HTR-8/SVneo (cell line): ENCODE measurements around the gene ITGB4.
"Not testable (repeated sequence)": the region's sequence is repeated elsewhere in the genome, so short reads cannot be mapped to it uniquely, and the experiment has no call there.

Experiments used
- DNase-seq: peaks from one replicate; pipeline ENCODE4 v3.0.0; 2011; ENCODE audit warnings: low spot score, mixed read lengths; ENCODE audit not compliant: insufficient read length
- FAIRE-seq: peaks from 2 replicates; lab custom pipeline; 2011; peaks lifted over from hg19 to GRCh38; lab: Jason Lieb, UNC

The ITGB4 gene

DNA sequence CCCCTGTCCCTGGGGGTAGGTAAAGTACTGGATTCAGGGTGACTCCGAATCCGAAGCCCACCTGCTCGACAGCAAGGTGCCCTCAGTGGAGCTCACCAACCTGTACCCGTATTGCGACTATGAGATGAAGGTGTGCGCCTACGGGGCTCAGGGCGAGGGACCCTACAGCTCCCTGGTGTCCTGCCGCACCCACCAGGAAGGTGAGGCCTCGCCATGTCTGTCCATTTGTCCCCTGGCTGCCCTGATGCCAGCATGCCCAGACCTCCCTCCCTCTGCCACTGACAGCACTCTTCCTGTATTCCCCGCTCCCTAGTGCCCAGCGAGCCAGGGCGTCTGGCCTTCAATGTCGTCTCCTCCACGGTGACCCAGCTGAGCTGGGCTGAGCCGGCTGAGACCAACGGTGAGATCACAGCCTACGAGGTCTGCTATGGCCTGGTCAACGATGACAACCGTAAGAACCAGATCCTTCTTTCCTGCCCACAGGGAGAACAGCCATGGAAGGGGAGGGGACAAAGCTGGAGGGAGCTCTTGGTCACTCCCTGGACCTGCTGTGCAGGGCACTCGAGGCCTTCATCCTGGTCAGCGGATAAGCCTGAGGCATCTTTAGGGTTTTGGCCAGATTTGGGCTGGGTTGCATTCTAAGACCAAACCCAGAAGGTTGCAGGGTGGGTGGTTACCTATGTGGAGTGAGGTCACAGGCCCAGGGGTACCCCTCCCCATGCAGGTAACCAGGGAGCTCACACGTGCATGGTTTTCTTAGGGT lies 29.6 kb downstream of the ITGB4 start:
- no peak for DNase-seq
- no peak for FAIRE-seq

DNA sequence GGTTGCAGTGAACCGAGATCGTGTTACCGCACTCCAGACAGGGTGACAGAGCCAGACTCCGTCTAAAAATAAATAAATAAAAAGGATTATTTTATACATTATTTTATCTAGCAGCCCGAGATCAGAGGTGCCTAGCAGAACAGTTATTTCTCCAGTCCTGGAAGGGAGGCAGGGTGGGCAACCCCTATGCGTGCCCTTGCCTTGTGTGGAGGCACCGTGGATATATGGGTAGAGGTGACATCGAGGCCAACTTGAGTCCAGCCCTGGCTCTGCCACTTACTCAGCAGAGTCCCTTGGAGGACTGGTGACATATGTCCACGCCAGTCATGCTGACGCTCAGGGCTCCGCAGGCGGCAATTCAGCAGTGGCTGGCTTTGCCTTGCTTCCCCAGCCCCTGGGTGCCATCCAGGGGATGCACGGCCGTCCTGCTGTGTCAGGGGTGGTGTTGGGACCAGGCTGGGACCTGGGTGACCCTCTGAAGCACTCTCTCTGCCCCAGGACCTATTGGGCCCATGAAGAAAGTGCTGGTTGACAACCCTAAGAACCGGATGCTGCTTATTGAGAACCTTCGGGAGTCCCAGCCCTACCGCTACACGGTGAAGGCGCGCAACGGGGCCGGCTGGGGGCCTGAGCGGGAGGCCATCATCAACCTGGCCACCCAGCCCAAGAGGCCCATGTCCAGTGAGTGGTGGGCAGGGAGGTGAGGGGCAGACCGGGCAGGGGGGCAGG lies 30.6 kb downstream of the ITGB4 start:
- DNase-seq (no peak), FAIRE-seq (no peak)

DNA sequence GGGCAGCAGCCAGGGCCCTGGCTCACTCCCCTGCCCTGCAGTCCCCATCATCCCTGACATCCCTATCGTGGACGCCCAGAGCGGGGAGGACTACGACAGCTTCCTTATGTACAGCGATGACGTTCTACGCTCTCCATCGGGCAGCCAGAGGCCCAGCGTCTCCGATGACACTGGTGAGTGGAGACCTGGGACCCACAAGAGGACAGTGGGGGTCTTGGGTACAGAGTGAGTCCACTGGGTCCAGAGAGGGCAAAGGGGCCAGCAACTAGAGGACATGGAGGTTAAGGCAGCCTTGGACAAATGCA lies 31.1 kb downstream of the ITGB4 start:
- DNase-seq (no peak), FAIRE-seq (no peak)

DNA sequence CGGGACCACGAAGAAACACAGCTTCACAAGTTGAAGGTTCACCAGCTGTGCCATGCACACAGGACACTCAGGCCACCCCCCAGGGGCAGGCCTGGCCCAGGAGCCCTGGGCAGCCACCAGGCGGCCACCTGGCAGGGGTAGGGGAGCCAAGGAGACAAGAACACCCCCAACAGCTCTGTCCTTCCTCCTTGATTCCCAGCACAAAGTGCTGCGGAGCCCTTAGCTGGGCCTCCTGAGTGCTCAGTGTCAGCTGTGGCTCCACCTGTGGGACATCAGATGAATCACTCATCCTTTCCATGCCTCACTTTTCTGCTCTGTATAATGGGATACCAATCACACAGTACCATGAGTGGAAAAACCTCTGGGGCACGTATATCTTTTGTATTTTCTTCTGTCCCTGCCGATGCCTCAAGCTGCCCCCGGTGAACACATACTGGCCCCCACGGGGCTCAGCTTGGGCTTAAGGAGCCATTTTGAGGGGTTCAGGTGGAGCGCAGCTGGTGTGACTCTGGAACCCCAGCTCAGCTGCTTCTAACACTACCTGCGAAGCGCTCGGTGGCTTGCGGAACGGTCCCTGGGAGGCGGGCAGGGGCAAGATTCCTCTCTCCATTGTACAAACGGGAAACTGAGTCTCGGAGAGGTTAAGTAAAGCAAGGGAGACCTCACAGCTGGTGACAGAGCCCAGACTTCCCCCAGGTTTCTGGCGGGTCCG lies 31.7 kb downstream of the ITGB4 start:
- DNase-seq, result no peak
- FAIRE-seq, result no peak

DNA sequence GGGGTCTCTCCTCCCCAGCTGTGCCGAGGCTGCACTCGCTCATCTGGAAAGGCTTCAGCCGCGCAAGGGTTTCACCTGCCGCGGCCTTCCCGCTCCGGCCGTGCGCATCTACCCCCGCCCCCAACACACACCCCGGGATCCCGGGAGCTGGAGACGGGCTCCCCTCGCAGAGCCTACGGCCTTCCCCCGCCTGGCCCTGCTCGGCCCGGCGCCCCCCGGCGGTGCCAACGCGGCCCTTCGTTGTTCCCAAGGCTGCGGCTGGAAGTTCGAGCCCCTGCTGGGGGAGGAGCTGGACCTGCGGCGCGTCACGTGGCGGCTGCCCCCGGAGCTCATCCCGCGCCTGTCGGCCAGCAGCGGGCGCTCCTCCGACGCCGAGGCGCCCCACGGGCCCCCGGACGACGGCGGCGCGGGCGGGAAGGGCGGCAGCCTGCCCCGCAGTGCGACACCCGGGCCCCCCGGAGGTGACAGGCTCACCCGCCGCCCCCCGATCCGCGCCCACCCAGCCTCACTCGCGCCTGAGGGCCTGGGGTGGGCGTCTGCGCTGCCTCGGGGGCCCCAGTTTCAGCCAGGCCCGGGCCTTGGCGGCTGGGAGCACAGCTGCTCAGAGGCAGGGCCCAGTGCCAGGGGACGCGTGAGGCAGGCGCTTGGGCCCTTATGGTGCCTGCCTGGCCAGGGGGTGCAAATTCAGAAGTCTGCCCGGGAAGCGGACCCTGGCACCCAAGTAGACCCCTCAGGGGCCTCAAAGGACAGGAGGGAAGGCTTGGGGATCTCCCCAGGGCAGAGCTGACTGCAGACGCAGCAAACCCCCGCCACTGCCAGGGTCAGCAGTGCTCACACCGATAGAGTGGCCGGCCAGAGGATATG lies 32.5 kb downstream of the ITGB4 start:
- FAIRE-seq, result no peak

DNA sequence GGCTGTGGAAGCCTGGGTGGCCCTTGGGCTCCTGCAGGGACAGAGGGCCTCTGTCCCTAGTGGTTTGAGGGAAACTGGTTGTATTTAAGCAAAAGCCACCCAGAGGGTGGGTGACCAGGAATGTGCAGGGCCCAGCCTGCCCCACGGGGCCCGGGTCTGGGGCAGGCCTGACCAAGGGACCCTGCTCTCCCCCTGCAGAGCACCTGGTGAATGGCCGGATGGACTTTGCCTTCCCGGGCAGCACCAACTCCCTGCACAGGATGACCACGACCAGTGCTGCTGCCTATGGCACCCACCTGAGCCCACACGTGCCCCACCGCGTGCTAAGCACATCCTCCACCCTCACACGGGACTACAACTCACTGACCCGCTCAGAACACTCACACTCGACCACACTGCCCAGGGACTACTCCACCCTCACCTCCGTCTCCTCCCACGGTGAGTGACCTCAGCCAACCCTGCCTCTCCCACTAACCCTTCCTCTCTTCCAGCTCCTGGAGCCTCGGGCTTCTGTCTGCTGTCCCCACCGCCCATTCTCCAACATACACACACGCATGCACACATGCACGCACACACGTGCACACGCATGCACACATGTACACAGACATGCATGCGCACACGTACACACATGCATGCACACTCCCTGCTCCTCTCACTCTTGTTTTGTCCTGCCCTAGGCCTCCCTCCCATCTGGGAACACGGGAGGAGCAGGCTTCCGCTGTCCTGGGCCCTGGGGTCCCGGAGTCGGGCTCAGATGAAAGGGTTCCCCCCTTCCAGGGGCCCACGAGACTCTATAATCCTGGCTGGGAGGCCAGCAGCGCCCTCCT lies 33.3 kb downstream of the ITGB4 start:
- DNase-seq (no peak), FAIRE-seq (peak; percentile 72)

More for the DNA sequence above, 32.5 kb downstream of the ITGB4 start:
- DNase-seq, result no peak

DNA sequence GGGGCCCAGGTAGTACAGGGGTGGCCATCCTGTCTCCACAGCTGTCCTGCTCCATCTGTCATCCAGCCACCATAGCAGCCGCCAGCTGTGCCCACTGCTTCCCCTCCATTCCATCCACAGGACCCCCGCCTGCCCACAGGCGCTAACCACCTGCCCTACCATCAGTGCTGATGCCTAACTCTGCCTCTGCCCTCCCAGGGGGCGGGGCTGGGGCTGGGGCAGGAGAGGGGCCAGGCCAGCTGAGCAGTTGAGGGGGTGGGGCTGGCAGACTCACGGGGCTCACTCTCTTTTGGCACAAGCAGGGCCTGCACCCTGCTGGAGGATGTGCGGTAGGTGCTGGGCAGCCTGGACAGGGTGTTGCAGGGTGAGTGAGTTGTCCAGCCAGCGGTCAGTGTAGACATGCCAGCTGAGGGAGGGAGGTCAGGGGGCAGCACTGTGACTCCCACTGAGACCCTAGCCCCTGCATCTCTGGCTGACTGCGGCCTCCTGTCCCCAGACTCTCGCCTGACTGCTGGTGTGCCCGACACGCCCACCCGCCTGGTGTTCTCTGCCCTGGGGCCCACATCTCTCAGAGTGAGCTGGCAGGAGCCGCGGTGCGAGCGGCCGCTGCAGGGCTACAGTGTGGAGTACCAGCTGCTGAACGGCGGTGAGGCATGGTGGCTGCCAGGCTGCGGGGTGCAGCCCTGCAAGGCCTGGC lies 34.1 kb downstream of the ITGB4 start:
- peak; percentile 26 for FAIRE-seq
- DNase-seq, result no peak

DNA sequence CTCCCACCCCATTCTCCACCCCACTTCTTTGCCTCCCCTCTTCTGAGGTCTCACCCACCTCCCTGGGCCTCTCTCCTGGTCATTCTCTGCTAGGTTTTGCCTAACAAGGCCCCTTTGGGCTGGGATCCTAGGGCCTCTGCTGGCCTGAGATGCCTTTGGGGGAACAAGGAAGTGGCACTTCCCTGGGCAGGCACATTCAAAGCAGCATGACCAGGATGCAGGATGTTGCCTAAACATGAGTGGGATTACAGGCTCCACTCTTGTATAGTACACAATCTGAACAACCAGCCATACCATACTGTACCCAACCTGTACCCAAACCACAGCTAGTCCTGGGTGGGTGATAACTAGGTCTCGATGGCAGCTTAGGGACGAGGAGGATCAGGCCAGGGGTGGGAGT lies 34.7 kb downstream of the ITGB4 start:
- DNase-seq (no peak), FAIRE-seq (peak; percentile 13)

DNA sequence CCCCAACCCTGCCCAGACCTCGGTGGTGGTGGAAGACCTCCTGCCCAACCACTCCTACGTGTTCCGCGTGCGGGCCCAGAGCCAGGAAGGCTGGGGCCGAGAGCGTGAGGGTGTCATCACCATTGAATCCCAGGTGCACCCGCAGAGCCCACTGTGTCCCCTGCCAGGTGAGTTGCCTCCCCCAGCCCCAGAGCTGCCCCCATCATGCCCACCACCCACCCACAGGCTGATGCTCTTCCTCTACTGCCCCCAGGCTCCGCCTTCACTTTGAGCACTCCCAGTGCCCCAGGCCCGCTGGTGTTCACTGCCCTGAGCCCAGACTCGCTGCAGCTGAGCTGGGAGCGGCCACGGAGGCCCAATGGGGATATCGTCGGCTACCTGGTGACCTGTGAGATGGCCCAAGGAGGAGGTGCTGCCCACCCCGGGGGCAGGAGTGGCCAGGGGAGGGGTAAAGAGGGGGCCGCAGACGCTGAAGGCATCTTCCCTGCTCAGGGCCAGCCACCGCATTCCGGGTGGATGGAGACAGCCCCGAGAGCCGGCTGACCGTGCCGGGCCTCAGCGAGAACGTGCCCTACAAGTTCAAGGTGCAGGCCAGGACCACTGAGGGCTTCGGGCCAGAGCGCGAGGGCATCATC lies 35.3 kb downstream of the ITGB4 start:
- FAIRE-seq, result no peak
- DNase-seq, result no peak

DNA sequence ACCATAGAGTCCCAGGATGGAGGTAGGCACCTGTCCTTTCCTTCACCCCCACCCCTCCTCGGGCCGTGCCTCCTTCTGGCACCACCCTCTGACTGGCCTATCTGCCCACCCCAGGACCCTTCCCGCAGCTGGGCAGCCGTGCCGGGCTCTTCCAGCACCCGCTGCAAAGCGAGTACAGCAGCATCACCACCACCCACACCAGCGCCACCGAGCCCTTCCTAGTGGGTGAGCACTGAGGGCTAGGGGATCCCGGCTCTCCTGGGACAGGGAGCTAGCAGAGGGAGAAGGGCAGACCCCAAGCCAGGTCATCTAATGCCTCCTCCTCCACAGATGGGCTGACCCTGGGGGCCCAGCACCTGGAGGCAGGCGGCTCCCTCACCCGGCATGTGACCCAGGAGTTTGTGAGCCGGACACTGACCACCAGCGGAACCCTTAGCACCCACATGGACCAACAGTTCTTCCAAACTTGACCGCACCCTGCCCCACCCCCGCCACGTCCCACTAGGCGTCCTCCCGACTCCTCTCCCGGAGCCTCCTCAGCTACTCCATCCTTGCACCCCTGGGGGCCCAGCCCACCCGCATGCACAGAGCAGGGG lies 35.9 kb downstream of the ITGB4 start:
- FAIRE-seq, result no peak
- DNase-seq, result no peak

DNA sequence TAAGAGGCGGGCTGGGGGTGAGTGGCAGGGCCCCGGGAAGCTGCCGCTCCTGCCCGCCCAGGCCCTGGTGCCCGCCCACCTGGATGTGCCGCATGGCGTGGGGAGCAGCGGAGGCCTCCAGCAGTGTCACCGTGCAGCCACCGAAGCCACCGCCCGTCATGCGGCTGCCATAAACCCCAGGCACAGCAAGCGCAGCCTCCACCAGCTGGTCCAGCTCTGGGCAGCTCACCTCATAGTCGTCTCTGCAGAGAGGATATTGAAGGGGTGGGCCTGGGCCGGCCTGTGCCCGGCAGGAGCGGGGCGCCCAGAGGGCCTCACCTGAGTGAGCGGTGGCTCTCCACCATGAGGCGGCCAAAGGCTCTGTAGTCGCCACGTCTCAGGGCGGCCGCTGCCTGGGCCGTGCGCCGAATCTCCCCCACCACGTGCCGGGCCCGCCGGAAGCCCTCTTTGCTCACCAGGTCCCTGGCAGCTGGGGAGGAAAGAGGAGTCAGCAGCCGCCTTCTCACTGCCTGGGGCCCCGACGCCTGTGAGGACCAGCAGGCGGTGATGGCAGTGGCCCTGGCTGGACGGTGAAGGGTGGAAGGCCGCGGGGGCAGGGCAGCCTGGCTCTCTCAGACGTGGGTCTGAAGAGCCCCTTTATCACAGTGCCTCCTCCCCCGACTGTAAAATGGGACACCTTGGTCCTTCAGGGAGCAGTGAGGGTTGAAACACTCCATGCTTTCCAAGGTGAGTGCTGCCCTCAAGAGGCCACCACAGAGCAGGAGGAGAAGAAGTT lies 37.1 kb downstream of the ITGB4 start:
- FAIRE-seq (peak; percentile 44), DNase-seq (no peak)

DNA sequence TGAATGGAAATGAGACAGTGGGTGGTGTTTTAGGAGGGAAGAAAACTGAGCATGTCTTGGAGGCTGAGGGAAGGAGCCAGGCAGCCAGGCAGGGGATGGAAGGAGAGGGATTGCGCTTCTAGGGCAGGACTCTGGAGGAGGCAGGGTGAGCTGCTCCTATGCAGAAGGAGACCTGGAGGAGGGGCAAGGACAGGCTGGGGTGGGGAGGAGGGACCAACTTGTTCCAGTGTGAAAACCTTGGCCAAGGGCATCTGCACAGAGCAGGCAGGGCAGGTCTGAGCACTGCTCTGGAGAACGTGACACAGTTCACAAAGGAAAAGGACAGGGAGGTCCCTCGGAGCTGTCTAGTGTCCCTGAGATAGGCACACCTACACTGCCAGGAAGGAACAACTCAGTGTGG lies 38.2 kb downstream of the ITGB4 start:
- no peak for DNase-seq
- peak; percentile 16 for FAIRE-seq

DNA sequence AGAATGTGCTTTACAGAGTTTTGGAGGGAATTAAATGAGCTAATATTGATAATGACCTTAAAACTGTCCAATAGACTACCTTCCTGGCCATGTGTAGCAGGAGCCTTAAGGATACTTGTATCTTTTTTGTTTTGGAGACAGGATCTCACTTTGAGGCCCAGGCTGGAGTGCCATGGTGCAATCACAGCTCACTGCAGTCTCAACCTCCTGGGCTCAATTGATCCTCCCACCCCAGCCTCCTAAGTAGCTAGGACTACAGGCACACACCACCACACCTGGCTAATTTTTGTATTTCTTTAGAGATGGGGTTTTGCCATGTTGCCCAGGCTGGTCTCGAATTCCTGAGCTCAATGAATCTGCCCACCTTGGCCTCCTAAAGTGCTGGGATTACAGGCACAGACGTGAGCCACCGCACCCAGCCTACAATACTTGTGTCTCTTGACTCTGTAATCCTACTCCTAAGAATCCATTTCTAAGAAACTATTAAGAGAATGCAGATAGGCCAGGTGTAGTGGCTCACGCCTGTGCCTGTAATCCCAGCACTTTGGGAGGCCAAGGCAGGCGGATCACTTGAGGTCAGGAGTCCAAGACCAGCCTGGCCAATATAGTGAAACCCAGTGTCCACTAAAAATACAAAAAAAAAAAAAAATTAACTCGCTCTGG lies 38.9 kb downstream of the ITGB4 start:
- FAIRE-seq, DNase-seq: not testable (repeated sequence)

DNA sequence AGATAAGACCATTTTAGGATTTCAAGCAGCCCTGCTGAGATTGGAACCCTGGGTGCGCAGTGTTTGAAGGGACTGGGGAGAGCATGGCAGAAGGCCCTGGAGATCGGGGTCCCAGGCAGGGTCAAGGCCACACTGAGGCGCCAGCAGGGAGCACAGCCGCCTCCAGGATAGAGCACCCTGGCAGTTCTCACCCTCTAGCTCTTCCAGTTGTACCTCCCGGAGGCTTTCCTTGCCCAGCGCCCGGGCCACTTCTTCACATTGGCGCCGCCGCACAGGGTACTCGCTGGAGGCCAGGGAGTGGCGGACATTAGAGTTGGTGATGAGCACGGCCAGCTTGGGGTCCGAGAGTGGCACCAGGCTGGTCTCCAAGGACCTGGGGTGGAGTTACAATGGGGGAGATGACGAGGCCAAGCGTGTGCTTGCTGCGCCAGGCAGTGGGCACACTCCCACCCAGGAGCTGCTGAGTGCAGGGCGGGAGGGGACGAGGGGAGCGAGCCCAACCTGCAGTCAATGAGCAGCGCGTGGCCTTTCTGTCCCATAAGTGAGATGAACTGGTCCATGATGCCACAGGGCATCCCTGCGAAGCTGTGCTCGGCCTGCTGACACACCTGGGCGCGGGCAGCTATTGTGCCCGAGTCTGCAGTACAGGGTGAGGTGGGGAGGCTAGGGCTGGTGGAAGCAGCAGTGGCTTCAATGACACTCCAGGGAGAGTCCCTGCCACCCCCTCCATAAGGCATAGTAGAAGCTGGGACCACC lies 41.4 kb downstream of the ITGB4 start:
- FAIRE-seq, result no peak
- no peak for DNase-seq

DNA sequence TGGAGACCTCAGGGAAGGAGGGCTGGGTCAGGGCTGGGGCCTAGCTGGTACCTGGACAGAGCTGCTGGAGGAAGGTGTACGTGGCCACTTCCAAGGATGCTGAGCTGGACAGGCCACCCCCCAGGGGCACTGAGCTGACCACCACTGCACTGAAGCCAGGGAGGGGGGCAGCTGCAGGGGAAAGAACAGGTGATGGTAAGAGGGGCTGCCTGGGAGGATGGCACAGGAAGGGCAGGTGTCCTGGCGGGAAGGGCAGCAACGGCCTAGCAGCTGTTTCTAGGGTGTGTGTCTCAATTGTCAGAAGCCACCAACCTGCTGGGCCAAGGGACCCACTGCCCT lies 42.0 kb downstream of the ITGB4 start:
- DNase-seq (no peak), FAIRE-seq (no peak)
